H9 (cell line): ENCODE data around the gene FLT3. TPM values are rescaled to one million over a fixed set of nuclear protein-coding genes. Genes with fewer than 3 reads are reported as not detected.

Source experiments
- DNase-seq: peaks from one replicate; pipeline ENCODE4 v3.0.0-alpha.2; 2017
- H2AFZ ChIP-seq: one replicate; pipeline ENCODE4 v1.6.1; 2013; ENCODE audit warnings: mild to moderate bottlenecking, low read length, control low read depth, moderate library complexity
- H2AK5ac ChIP-seq: 2 replicates; pipeline ENCODE4 v1.6.1; 2013; ENCODE audit warnings: low read length, control low read depth, mixed read lengths; ENCODE audit not compliant: insufficient read length
- H2BK120ac ChIP-seq: one replicate; pipeline ENCODE4 v1.6.1; 2013; ENCODE audit warnings: low read depth, mild to moderate bottlenecking, low read length, control low read depth, inconsistent platforms; ENCODE audit not compliant: poor library complexity, severe bottlenecking
- H2BK12ac ChIP-seq: 2 replicates; pipeline ENCODE4 v1.6.1; 2013; ENCODE audit warnings: low read length, control low read depth, mixed read lengths, low read depth; ENCODE audit not compliant: insufficient read length
- H2BK15ac ChIP-seq: 2 replicates; pipeline ENCODE4 v1.6.1; 2013; ENCODE audit warnings: low read depth, low read length, control low read depth
- H2BK20ac ChIP-seq: one replicate; pipeline ENCODE4 v1.6.1; 2013; ENCODE audit warnings: low read depth, mild to moderate bottlenecking, low read length, control low read depth, inconsistent platforms; ENCODE audit not compliant: poor library complexity, severe bottlenecking
- H2BK5ac ChIP-seq: 2 replicates; pipeline ENCODE4 v1.6.1; 2013; ENCODE audit warnings: low read length, control low read depth, mixed read lengths; ENCODE audit not compliant: insufficient read length
- H3K14ac ChIP-seq: 2 replicates; pipeline ENCODE4 v1.6.1; 2013; ENCODE audit warnings: low read length, control low read depth; ENCODE audit not compliant: insufficient read depth
- H3K18ac ChIP-seq: 2 replicates; pipeline ENCODE4 v1.6.1; 2013; ENCODE audit warnings: low read depth, mild to moderate bottlenecking, mixed read lengths, low read length, control low read depth; ENCODE audit not compliant: insufficient read length
- H3K23ac ChIP-seq: 2 replicates; pipeline ENCODE4 v1.6.1; 2013; ENCODE audit warnings: low read length, control low read depth, mixed read lengths, low read depth; ENCODE audit not compliant: insufficient read length
- H3K23me2 ChIP-seq: 2 replicates; pipeline ENCODE4 v1.6.1; 2013; ENCODE audit warnings: low read depth, mild to moderate bottlenecking, mixed read lengths, low read length, control low read depth; ENCODE audit not compliant: insufficient read length, poor library complexity, severe bottlenecking
- H3K27ac ChIP-seq: 2 replicates; pipeline ENCODE4 v1.5.1; 2013; ENCODE audit warnings: low read length, control low read depth, mixed read lengths, low read depth; ENCODE audit not compliant: insufficient read length
- H3K27me3 ChIP-seq: 2 replicates; pipeline ENCODE4 v1.6.1; 2013; ENCODE audit warnings: low read length, control low read depth, inconsistent platforms; ENCODE audit not compliant: insufficient read depth
- H3K4ac ChIP-seq: 2 replicates; pipeline ENCODE4 v1.6.1; 2013; ENCODE audit warnings: low read depth, mild to moderate bottlenecking, control low read depth, inconsistent platforms, low read length, moderate library complexity
- H3K4me1 ChIP-seq: 2 replicates; pipeline ENCODE4 v1.6.1; 2013; ENCODE audit warnings: low read length, control low read depth, inconsistent platforms; ENCODE audit not compliant: insufficient read depth
- H3K4me2 ChIP-seq: 2 replicates; pipeline ENCODE4 v1.6.1; 2013; ENCODE audit warnings: low read length, control low read depth, mixed read lengths; ENCODE audit not compliant: insufficient read length, insufficient read depth
- H3K56ac ChIP-seq: 2 replicates; pipeline ENCODE4 v1.6.1; 2013; ENCODE audit warnings: low read depth, mild to moderate bottlenecking, mixed read lengths, low read length, control low read depth; ENCODE audit not compliant: insufficient read length
- H3K79me1 ChIP-seq: 2 replicates; pipeline ENCODE4 v1.6.1; 2013; ENCODE audit warnings: low read depth, mild to moderate bottlenecking, moderate library complexity, low read length, control low read depth, inconsistent platforms; ENCODE audit not compliant: insufficient read depth, poor library complexity, severe bottlenecking
- H3K79me2 ChIP-seq: 2 replicates; pipeline ENCODE4 v1.6.1; 2013; ENCODE audit warnings: low read length, control low read depth, inconsistent platforms; ENCODE audit not compliant: insufficient read depth
- H3K9ac ChIP-seq: 2 replicates; pipeline ENCODE4 v1.6.1; 2013; ENCODE audit warnings: low read length, control low read depth, mixed read lengths; ENCODE audit not compliant: insufficient read length; ENCODE audit errors: extremely low read depth
- H3K9me3 ChIP-seq: one replicate; pipeline ENCODE4 v1.6.1; 2013; ENCODE audit warnings: low read depth, low read length, inconsistent platforms; ENCODE audit not compliant: control insufficient read depth
- H3T11ph ChIP-seq: one replicate; pipeline ENCODE4 v1.6.1; 2013; ENCODE audit warnings: mild to moderate bottlenecking, low read length, control low read depth, inconsistent platforms
- H4K20me1 ChIP-seq: one replicate; pipeline ENCODE4 v1.6.1; 2013; ENCODE audit not compliant: control insufficient read depth, insufficient read length, insufficient read depth
- H4K5ac ChIP-seq: 2 replicates; pipeline ENCODE4 v1.6.1; 2013; ENCODE audit warnings: low read depth, mild to moderate bottlenecking, mixed read lengths, low read length, control low read depth; ENCODE audit not compliant: insufficient read length
- H4K8ac ChIP-seq: replicated peaks from 2 replicates; pipeline ENCODE4 v1.6.1; 2013; ENCODE audit warnings: low read length, control low read depth, mixed read lengths, low read depth; ENCODE audit not compliant: insufficient read length
- H4K91ac ChIP-seq: 2 replicates; pipeline ENCODE4 v1.6.1; 2013; ENCODE audit warnings: low read depth, mild to moderate bottlenecking, moderate library complexity, mixed read lengths, low read length, control low read depth; ENCODE audit not compliant: insufficient read length
- H3K27ac Mint-ChIP-seq, 3 experiments: 2 replicates in 2 of 3; 3 replicates in 1 of 3; pipeline ENCODE4 v1.8.0; 2020 to 2021; ENCODE audit warnings: mixed read lengths in 3 of 3, mild to moderate bottlenecking in 1 of 3, moderate library complexity in 1 of 3
- H3K27me3 Mint-ChIP-seq: 2 replicates; pipeline ENCODE4 v1.8.0; 2021; ENCODE audit warnings: low read depth, mild to moderate bottlenecking, moderate library complexity, mixed read lengths
- H3K36me3 Mint-ChIP-seq, 3 experiments: 2 replicates in 2 of 3; 3 replicates in 1 of 3; pipeline ENCODE4 v1.8.0; 2020 to 2021; ENCODE audit warnings: low read depth in 3 of 3, mixed read lengths in 3 of 3; ENCODE audit not compliant: insufficient read depth in 1 of 3
- H3K4me1 Mint-ChIP-seq, 2 experiments: 2 replicates each; pipeline ENCODE4 v1.8.0; 2020; ENCODE audit warnings: mixed read lengths in 2 of 2
- H3K4me3 Mint-ChIP-seq, 2 experiments: 2 replicates in 1 of 2; 3 replicates in 1 of 2; pipeline ENCODE4 v1.8.0; 2020 to 2021; ENCODE audit warnings: mild to moderate bottlenecking in 2 of 2, mixed read lengths in 2 of 2, moderate library complexity in 1 of 2
- H3K9me3 Mint-ChIP-seq, 2 experiments: 2 replicates in 1 of 2; 3 replicates in 1 of 2; pipeline ENCODE4 v1.8.0; 2020; ENCODE audit warnings: mild to moderate bottlenecking in 2 of 2, mixed read lengths in 2 of 2, moderate library complexity in 1 of 2
- CTCF ChIP-seq: fragments of 200-600 bp; sonication (generic); conservative IDR thresholded peaks from 3 replicates; pipeline ENCODE4 v1.8.0; 2021; ENCODE audit warnings: antibody characterized with exemption, mild to moderate bottlenecking
- WGBS: extraction: QIAGEN DNeasy Blood & Tissue Kit; methylation state at CpG from one replicate; pipeline ENCODE4 v1.1.7; 2013; ENCODE audit warnings: missing lambda C conversion rate, low lambda C conversion rate, mixed read lengths; ENCODE audit not compliant: insufficient read length; ENCODE audit errors: extremely low coverage; 5-methylcytosine and 5-hydroxymethylcytosine counted together
- total RNA-seq: library from RNA; stranded (reverse); gene quantifications from 2 replicates; pipeline ENCODE4 v1.2.1, GENCODE V29; 2021

FLT3 gene
- total RNA-seq, 1 experiment from 2014 or later: 0.44 TPM

- WGBS: no CpG with 5 or more reads among the region's 4 CpGs
- H3K4me2 ChIP-seq: no peak overlapping the region
- Mint-ChIP-seq H3K4me1 (peaks cover 30 to 41% of the 10 kb centered on the region in 2 experiments), H3K27me3 (peaks cover 27% of the 10 kb centered on the region), H3K9me3 (no peaks in the 10 kb centered on the region; a peak in 1 of 5 replicates), H3K4me3 (no peak overlapping the region), H3K36me3 (peaks cover 0 to 5% (median 0%) of the 10 kb centered on the region in 3 experiments; a peak in 1 of 7 replicates), H3K27ac (no peak overlapping the region)
- no peak overlapping the region for H2BK20ac ChIP-seq
- H4K91ac ChIP-seq: no peak overlapping the region
- H2BK120ac ChIP-seq: no peak overlapping the region
- H3K4ac ChIP-seq: no peak overlapping the region
- no peak overlapping the region for H2AFZ ChIP-seq
- H3K23me2 ChIP-seq: no peaks in the 10 kb centered on the region
- no peaks in the 10 kb centered on the region; the same call in 1 of the 2 replicates for H3K79me2 ChIP-seq
- no peak overlapping the region for H3K23ac ChIP-seq
- no peak overlapping the region for H3K27ac ChIP-seq
- TF ChIP-seq CTCF: no peak
- H2BK15ac ChIP-seq: no peak overlapping the region
- no peak overlapping the region for H3K14ac ChIP-seq
- no peak overlapping the region for H3K56ac ChIP-seq
- no peak overlapping the region for H3T11ph ChIP-seq
- no peaks in the 10 kb centered on the region for H3K27me3 ChIP-seq
- H2BK5ac ChIP-seq: no peak overlapping the region
- H3K9me3 ChIP-seq: no peaks in the 10 kb centered on the region
- H4K5ac ChIP-seq: no peak overlapping the region
- H3K9ac ChIP-seq: no peak overlapping the region
- H4K20me1 ChIP-seq: no peaks in the 10 kb centered on the region
- no peak overlapping the region for H2BK12ac ChIP-seq
- H3K18ac ChIP-seq: no peak overlapping the region
- H2AK5ac ChIP-seq: no peak overlapping the region
- H3K79me1 ChIP-seq: no peaks in the 10 kb centered on the region
- DNase-seq: no peak
- peaks cover 8% of the 10 kb centered on the region for H3K4me1 ChIP-seq
- no peak overlapping the region for H4K8ac ChIP-seq
Observed at GRCh38 chr13:28046981-28047380, 53.4 kb downstream of the FLT3 start.
